Colonic mucosa (tissue), 4 donors: ENCODE data around the gene BCORL1. TPM values are rescaled to one million over a fixed set of nuclear protein-coding genes. Genes with fewer than 3 reads are reported as not detected.

Experiments used
- DNase-seq: peaks from one replicate; pipeline ENCODE4 v3.0.0-alpha.2; 2020
- H3K27ac ChIP-seq: fragments of 200-600 bp; one replicate; pipeline ENCODE4 v1.8.0; 2021
- H3K27me3 ChIP-seq: fragments of 200-600 bp; one replicate; pipeline ENCODE4 v1.8.0; 2021
- H3K36me3 ChIP-seq: fragments of 200-600 bp; one replicate; pipeline ENCODE4 v1.8.0; 2021
- H3K4me1 ChIP-seq: fragments of 200-600 bp; one replicate; pipeline ENCODE4 v1.8.0; 2021; ENCODE audit warnings: mild to moderate bottlenecking
- H3K4me3 ChIP-seq: fragments of 200-600 bp; one replicate; pipeline ENCODE4 v1.8.0; 2021
- H3K9ac ChIP-seq, 2 donors: one replicate each; pipeline ENCODE4 v1.7.0; 2013; ENCODE audit warnings: control low read depth in 2 of 2, low read depth in 2 of 2, low read length in 2 of 2
- H3K9me3 ChIP-seq: fragments of 200-600 bp; one replicate; pipeline ENCODE4 v1.8.0; 2021
- intact Hi-C: fragments of 100-400 bp; cut with DNase I; formaldehyde crosslinking; loops from one replicate; pipeline ENCODE4 v1.14.1; 2022
- total RNA-seq, 2 donors: library from RNA; stranded (reverse); fragmentation: NEBNext Ultra II Directional in 1 of 2; extraction: Animal tissue kit (Norgen Biotek cat#: 25700) in 1 of 2; gene quantifications; one replicate each; pipeline ENCODE4 v1.2.1, GENCODE V29; 2021
- TF ChIP-seq, protein P1 (sequence below): fragments of 200-600 bp; IDR thresholded peaks from one replicate; pipeline ENCODE4 v1.8.0; 2022; ENCODE audit warnings: antibody characterized with exemption, mild to moderate bottlenecking
- donor health status: healthy.
- donor health status: DM: no; HTN: no; CAD: no.
- donor health status: DM: no; HTN: no; CAD: no.

The BCORL1 gene
- total RNA-seq, 2 donors from 2014 or later = 8.3 to 14.4 TPM

DNA sequence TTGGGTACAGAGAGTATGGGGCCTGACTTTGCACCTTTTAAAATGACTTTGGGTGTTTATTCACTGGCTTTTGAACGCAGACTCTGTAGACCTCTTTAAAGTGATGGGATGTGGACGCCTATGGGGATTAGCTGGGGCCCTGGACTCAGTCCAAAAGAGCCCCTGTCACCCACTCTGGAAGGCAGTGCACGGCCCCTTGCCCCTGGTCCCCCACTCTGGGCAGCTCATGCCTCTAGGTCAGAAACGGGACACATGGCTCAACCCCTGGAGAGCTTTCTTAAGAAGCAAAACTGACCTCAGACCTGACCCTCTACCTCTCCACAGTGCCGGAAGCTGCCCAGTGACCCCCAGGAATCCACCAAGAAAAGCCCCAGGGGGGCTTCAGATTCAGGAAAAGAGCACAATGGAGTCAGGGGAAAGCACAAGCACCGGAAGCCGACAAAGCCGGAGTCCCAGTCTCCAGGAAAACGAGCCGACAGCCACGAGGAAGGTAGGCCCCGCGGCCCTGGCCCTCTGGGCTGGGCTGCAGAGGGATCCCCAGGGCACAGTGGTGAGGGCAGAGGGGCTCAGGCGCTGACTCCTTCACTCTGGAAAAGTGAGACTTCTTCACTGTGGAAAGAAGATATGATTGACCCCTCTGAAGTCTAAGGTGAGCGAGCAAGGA lies 38.4 kb downstream of the BCORL1 start:
- intact Hi-C loops = no loop called here
- H3K27me3 ChIP-seq = no peaks in the 10 kb centered on the region
- no peak overlapping the region for H3K9ac ChIP-seq
- H3K4me3 ChIP-seq = no peak overlapping the region
- DNase-seq = no peak
- TF ChIP-seq, protein P1, sequence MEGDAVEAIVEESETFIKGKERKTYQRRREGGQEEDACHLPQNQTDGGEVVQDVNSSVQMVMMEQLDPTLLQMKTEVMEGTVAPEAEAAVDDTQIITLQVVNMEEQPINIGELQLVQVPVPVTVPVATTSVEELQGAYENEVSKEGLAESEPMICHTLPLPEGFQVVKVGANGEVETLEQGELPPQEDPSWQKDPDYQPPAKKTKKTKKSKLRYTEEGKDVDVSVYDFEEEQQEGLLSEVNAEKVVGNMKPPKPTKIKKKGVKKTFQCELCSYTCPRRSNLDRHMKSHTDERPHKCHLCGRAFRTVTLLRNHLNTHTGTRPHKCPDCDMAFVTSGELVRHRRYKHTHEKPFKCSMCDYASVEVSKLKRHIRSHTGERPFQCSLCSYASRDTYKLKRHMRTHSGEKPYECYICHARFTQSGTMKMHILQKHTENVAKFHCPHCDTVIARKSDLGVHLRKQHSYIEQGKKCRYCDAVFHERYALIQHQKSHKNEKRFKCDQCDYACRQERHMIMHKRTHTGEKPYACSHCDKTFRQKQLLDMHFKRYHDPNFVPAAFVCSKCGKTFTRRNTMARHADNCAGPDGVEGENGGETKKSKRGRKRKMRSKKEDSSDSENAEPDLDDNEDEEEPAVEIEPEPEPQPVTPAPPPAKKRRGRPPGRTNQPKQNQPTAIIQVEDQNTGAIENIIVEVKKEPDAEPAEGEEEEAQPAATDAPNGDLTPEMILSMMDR = no peak
- H3K36me3 ChIP-seq = no peaks in the 10 kb centered on the region
- no peaks in the 10 kb centered on the region for H3K9me3 ChIP-seq
- no peak overlapping the region for H3K27ac ChIP-seq
- no peaks in the 10 kb centered on the region for H3K4me1 ChIP-seq

DNA sequence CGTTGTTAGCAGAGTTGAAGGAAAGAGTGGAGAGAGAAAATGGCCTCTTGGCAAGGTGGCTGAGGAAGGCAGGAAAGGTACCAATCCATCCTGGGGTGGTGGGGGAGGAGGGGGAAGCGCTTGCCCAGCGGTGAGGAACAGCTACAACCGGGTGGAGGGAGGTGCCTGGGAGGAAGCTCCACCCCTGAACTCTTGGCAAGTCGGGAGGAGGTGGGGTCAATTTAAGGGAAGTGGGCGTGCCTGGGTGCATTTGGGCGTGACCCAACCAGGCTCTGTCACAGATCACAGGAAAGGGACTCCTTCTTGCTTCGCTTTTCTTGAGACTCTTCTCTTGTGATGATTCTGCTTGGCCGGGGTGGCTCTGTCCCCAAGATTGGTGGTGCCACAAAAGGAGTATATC lies 41.7 kb downstream of the BCORL1 start:
- intact Hi-C loops = no loop called here
- Histone ChIP-seq H3K4me1 (no peaks in the 10 kb centered on the region), H3K27ac (no peak overlapping the region), H3K4me3 (no peak overlapping the region), H3K36me3 (no peaks in the 10 kb centered on the region), H3K9me3 (no peaks in the 10 kb centered on the region), H3K27me3 (no peaks in the 10 kb centered on the region), H3K9ac (no peak overlapping the region)
- TF ChIP-seq, protein P1 = no peak
- DNase-seq = peak; percentile 83

DNA sequence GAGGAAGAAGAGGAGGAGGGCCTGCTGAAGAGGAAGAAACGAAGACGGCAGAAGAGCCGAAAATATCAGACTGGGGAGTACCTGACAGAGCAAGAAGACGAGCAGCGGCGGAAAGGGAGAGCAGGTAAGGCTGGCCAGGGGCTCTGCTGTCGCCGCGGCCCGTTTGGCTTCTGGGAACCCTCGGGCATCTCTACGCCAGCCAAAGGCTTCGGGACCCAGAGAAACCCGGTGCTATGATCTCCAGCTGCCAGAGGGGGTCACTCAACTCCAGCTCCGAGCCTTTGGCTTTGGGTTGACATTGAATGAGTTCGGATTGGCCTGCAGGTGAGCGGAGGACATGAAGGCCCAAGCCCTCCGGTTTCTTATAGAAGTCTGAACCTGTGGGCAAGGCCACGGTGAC lies 42.8 kb downstream of the BCORL1 start:
- Histone ChIP-seq H3K9me3 (no peaks in the 10 kb centered on the region), H3K27ac (no peak overlapping the region), H3K4me3 (no peak overlapping the region), H3K9ac (no peak overlapping the region), H3K36me3 (no peaks in the 10 kb centered on the region), H3K27me3 (no peaks in the 10 kb centered on the region), H3K4me1 (no peaks in the 10 kb centered on the region)
- no peak for DNase-seq
- intact Hi-C loops = loop anchor here (5.0 kb wide), 1 partner anchor 98 kb away; no protein-coding TSS in a partner anchor
- TF ChIP-seq, protein P1 = no peak

DNA sequence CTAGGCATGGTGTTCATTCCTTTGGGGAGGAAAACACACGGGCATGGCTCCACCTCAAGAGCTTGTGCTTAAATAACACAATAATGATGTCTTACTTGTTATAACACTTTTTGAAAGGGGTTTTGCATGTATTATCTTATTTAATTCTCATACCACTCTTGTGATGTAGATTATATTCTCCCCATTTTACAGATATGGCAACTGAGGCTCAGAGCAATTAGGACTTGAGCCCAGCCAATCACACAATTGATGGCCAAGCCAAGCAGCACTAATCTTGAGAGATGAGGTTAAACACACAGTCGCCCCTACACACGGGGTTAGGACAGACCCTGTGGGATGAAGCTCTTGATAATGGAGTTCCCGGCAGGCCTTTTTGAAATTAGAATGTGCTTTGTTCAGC lies 45.1 kb downstream of the BCORL1 start:
- Histone ChIP-seq H3K4me3 (no peak overlapping the region), H3K27me3 (no peaks in the 10 kb centered on the region), H3K27ac (no peak overlapping the region), H3K9ac (no peak overlapping the region), H3K4me1 (no peaks in the 10 kb centered on the region), H3K36me3 (no peaks in the 10 kb centered on the region), H3K9me3 (no peaks in the 10 kb centered on the region)
- no peak for DNase-seq
- TF ChIP-seq, protein P1 = no peak
- intact Hi-C loops = loop anchor here (5.0 kb wide), 1 partner anchor 100 kb away; no protein-coding TSS in a partner anchor

DNA sequence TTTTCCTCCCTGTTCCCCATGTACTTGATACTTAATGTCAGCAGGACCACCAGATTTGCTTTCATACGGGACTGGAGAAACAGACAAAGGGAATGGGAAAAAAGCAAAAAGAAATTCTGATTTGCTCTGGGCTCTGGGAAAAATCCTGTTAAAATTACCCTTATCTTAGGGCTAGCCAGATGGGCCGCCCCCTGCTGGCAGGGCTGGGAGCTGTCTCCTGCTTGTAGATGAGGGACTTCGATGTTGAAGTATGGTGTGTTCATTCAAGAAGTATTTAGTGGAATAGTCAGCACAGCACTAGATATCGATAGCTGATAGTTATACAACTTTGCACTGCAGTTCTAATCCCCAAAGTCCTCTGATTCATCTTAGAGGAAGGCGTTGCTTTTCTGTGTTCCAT lies 45.8 kb downstream of the BCORL1 start:
- intact Hi-C loops = loop anchor here (5.0 kb wide), 1 partner anchor 101 kb away; no protein-coding TSS in a partner anchor
- Histone ChIP-seq H3K27ac (no peak overlapping the region), H3K4me1 (no peaks in the 10 kb centered on the region), H3K9ac (no peak overlapping the region), H3K27me3 (no peaks in the 10 kb centered on the region), H3K4me3 (no peak overlapping the region), H3K9me3 (no peaks in the 10 kb centered on the region), H3K36me3 (no peaks in the 10 kb centered on the region)
- TF ChIP-seq, protein P1 = peak; percentile 87
- DNase-seq = peak; percentile 52
